Esophagus muscularis mucosa (tissue), 4 donors: ENCODE results near the gene ANKRD36C. TPM values are rescaled to one million over a fixed set of nuclear protein-coding genes. Genes with fewer than 3 reads are reported as not detected.
"Not testable (repeated sequence)": the region's sequence is repeated elsewhere in the genome, so short reads cannot be mapped to it uniquely, and the experiment has no call there.

Experiments
- DNase-seq: peaks from one replicate; pipeline ENCODE4 v3.0.0-alpha.2; 2017; ENCODE audit errors: extremely low spot score
- H3K27ac ChIP-seq, 4 donors: fragments of 200-600 bp; sonication (generic); replicated peaks in 1 of 4; 1 replicate in 3 of 4; 2 replicates in 1 of 4; pipeline ENCODE4 v1.5.1; 2016 to 2019; ENCODE audit warnings: mild to moderate bottlenecking in 1 of 4
- H3K27me3 ChIP-seq, 4 donors: fragments of 200-600 bp; sonication (generic); one replicate each; pipeline versions ENCODE4 v1.5.1 to v1.6.0; 2016 to 2019
- H3K36me3 ChIP-seq, 4 donors: fragments of 200-600 bp; sonication (generic); one replicate each; pipeline ENCODE4 v1.5.1; 2016 to 2019
- H3K4me1 ChIP-seq, 4 donors: fragments of 200-600 bp; sonication (generic); one replicate each; pipeline ENCODE4 v1.5.1; 2016 to 2019
- H3K4me3 ChIP-seq, 4 donors: fragments of 200-600 bp; sonication (generic); 1 replicate in 2 of 4; 2 replicates in 2 of 4; pipeline ENCODE4 v1.5.1; 2016 to 2019; ENCODE audit warnings: mild to moderate bottlenecking in 4 of 4, moderate library complexity in 1 of 4
- H3K9me3 ChIP-seq, 4 donors: fragments of 200-600 bp; sonication (generic); 1 replicate in 3 of 4; 2 replicates in 1 of 4; pipeline ENCODE4 v1.5.1; 2016 to 2019
- WGBS: methylation state at CpG from one replicate; pipeline ENCODE4 v1.1.5; 2018; 5-methylcytosine and 5-hydroxymethylcytosine counted together
- intact Hi-C: fragments of 100-400 bp; cut with DNase I; formaldehyde crosslinking; loops from one replicate; pipeline ENCODE4 v1.15.1; 2023
- small RNA-seq, 3 donors: library from RNA; depleted of rRNA; stranded (forward); fragments of <200 nt; gene quantifications; one replicate each; pipeline ENCODE3, GENCODE V24; 2016
- total RNA-seq, 4 donors: library from RNA; depleted of rRNA; stranded (reverse); fragments of >200 nt; gene quantifications; one replicate each; pipeline versions ENCODE4 v1.1.0 to v1.2.1, GENCODE V29; 2016

ANKRD36C gene
- total RNA-seq, 4 donors from 2014 or later = 6.0 to 20.3 (median 12.5) TPM

- H3K27ac ChIP-seq, intact Hi-C loops, DNase-seq, H3K36me3 ChIP-seq, H3K27me3 ChIP-seq, H3K9me3 ChIP-seq, H3K4me3 ChIP-seq, H3K4me1 ChIP-seq: not testable (repeated sequence)
- no CpG with 5 or more reads among the region's 34 CpGs for WGBS
Observed at GRCh38 chr2:95789385-95789784, 202.2 kb downstream of the ANKRD36C start.

- H3K4me3 ChIP-seq, intact Hi-C loops, H3K27me3 ChIP-seq, H3K36me3 ChIP-seq, H3K4me1 ChIP-seq, H3K27ac ChIP-seq, DNase-seq, H3K9me3 ChIP-seq: not testable (repeated sequence)
- no CpG with 5 or more reads among the region's 13 CpGs for WGBS
Observed at GRCh38 chr2:95788642-95789041, 203.0 kb downstream of the ANKRD36C start.

Small RNA genes lying within 50 kb of the gene (small RNA-seq; reads per million reads assigned to genes)
- gene RN7SL210P = 0 reads per million in 3 donors

Other genes with a start within 250 kb of the ANKRD36C start
- gene GPAT2, start 43.1 kb upstream of the ANKRD36C start, total RNA-seq = 1 to 10 TPM; 4.2 to 10.0 (median 8.3) TPM
- gene ADRA2B, start 124.7 kb upstream of the ANKRD36C start, total RNA-seq = 1 to 10 TPM; 2.1 to 6.0 (median 4.0) TPM
- not detected for gene ASTL, start 146.7 kb upstream of the ANKRD36C start, total RNA-seq
- 1 to 10 TPM; 1.1 to 5.5 (median 1.7) TPM for gene DUSP2, start 153.6 kb upstream of the ANKRD36C start, total RNA-seq
- gene STARD7, start 217.0 kb upstream of the ANKRD36C start, total RNA-seq = 100 to 1,000 TPM in 1 of 4 donors, 10 to 100 TPM in 3; 85.0 to 110 (median 92.2) TPM